HG03025 (cell line): ENCODE data around the gene NCOA1.
"Not testable (repeated sequence)": the region's sequence is repeated elsewhere in the genome, so short reads cannot be mapped to it uniquely, and the experiment has no call there.

ENCODE experiments used
- ATAC-seq: cut with Tn5 transposase; IDR thresholded peaks from one replicate; pipeline ENCODE4 v1.9.1; 2021; ENCODE audit warnings: mild to moderate bottlenecking, moderate library complexity; ENCODE audit not compliant: unreplicated experiment, low FRiP score

The NCOA1 gene

DNA sequence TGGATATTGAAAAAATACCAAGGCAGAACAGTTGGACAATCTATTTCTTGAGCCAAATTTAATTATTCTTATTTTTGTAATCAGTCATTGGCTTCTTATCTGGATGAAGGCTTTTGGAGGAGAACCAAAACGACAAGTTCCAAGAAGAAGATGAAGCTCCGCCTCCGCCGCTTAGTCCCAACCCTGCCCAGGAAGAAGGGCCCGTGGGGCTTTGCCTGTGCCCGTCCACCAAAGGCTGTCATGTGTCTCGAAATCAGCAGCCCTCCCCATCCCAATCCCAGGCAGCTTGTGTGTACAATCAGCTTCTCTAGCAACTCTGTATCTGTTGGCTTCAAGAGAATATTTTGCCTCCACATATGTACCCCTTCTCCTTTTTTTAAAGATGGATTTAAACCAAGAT, 277.5 kb downstream of the NCOA1 start:
- ATAC-seq, result no peak

DNA sequence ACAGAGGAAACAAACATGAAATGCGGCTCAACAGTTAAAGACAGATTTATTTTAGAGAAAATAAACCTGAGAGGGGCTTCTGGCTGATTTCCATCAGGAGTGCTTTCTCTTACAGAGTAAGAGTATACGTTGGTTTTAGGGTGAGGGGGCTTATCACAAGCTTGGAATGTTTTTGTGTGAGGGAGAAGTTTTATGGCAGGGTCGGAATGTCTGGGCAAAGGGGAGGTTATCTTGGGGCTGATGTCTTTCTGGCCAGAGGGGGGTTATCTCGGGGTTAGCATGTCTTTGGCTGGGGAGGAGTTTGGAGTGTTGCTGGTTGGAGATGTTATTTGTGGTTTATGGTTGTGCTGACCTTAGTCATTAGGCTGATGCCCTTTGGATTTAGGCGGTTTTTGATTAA, 280.0 kb downstream of the NCOA1 start:
- no peak for ATAC-seq

- no peak for ATAC-seq
These were observed 280.9 kb downstream of the NCOA1 start for GRCh38 chr2:24771764-24772586.

DNA sequence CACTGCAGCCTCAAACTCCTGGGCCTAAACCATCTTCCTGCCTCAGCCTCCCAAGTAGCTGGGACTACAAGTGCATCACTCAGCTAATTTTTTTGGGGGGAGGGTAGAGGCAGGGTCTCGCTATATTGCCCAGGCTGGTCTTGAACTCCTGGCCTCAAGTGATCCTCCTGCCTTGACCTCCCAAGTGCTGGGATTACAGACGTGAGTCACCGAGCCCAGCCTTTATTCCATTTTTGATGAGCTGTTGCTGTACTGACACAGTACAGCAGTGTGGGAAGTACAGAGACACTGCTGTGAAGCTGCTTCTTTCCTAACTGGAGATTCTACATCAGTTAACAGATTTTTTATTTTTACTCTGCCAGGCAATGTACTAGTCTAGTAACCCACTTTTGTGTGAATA, 283.3 kb downstream of the NCOA1 start:
- no peak for ATAC-seq

- no peak for ATAC-seq
These were observed 288.1 kb downstream of the NCOA1 start for GRCh38 chr2:24779116-24779515.

DNA sequence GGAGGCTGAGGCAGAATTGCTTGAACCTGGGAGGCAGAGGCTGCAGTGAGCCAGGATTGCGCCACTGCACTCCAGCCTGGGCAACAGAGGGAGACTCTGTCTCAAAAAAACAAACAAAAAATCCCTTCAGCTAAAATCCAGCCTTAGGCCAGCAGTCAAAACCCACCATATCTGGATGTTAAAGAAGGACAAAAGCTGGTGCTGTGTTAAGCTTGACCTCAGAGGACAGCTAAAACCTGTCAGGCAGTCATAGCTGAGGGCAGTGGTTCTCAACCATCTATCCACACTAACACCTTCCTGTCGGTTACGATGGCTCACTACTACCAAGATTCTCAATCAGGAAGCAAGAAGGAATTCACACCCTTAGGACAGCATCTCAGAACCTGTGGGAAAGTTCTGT, 292.6 kb downstream of the NCOA1 start:
- no peak for ATAC-seq

DNA sequence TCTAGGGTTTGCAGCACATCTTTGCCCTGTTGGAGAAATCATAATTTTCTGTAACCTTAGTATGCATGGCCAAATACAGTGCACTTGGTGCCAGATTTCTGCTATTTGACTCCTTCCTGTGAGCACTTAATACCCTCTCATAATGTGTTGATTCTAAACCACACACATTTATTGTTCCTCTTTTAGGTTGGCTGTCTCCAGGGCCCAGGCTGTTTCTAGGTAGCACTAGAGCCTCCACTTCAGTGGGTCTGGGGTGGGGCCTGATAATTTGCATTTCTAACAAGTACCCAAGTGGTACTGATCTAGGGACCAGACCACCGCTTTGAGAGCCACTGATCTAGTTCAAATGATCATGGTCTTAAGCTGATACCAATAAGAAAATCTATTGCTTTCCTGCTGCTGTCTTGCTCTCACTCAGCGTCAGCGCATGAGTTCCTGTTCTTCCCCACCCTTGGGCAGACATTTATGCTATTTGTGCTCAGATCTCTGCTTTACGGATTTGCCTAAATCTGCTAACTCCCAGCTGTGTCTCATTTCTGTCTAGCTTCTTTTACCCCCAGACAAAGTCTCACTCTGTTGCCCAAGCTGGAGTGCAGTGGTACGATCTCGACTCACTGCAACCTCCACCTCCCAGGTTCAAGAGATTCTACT, 294.7 kb downstream of the NCOA1 start:
- no peak for ATAC-seq

- no peak for ATAC-seq
These were observed 296.5 kb downstream of the NCOA1 start for GRCh38 chr2:24787532-24787931.

- ATAC-seq, result no peak
These were observed 297.8 kb downstream of the NCOA1 start for GRCh38 chr2:24788816-24789215.

- no peak for ATAC-seq
These were observed 300.4 kb downstream of the NCOA1 start for GRCh38 chr2:24791452-24791851.

DNA sequence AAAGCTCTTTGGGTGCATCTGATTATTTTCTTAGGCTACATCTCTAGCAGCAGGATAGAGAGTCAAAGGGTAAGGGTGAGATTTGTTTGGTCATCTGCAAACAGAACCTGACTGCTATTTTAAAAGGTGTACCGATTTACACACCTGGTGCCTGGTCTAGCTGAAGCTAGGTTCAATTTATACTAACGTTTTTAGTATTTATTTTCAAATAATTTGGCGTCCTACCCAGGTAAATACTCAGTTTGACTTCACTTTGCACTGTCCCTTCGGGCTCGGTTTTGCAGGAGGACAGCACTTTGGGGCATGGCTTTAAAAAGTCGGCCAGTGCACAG, 301.5 kb downstream of the NCOA1 start:
- ATAC-seq, result peak; percentile 0

DNA sequence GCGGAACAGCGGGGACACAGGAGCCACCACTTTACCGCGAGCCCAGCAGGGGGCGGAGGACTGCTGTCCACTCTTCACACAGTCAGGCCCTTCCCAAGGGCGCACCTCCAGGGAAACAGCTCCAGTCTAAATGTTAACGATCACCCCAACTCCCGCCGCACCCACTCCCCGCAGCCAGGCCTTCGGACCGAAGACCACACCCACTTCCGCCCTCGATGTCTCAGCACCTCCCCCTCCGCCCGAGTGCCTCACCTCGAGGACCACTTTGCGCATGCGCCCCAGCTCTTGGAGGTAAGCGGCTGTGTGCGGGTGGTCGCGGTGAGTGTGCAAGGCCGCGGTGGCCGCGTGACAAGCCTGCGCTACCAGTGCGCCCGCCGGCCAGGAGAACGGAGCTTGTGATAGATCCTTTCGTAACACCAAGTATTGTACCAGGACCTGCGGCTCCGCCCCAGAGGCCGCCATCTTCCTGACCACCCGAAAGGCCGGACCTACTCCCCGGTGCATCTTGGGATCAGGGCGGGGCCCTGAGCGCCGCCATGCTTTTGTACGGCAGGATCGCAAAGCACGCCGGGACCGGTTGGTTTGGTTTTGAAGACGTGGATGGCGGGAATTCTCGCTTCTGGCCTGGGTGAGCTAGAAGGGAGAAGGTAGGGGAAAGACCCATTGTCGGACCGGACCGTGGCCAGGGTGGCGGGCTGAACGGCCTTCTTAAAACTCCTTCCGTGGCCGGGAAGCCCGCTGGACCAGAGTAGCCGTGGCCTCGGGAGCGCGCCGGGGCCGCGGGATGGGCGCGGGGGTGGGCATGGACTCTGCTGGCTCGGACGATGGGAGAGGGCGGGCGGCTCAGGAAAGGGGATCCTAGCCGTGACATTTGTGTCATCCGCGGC, 302.1 kb downstream of the NCOA1 start, which contains the start of the genes CENPO and PTRHD1:
Gene CENPO (plus strand): TSS at position 552 of the 887 bp plus-strand sequence. CDS start 495 bp downstream, outside the sequence.
Gene PTRHD1 (minus strand): TSS at position 518 of the 887 bp plus-strand sequence. CDS start 14 bp downstream, at position 504.
- ATAC-seq, result peak; percentile 87

- ATAC-seq, result no peak
These were observed 302.8 kb downstream of the NCOA1 start for GRCh38 chr2:24793761-24794435.

GRCh38 chr2:24797644-24798043, 306.6 kb downstream of the NCOA1 start:
- ATAC-seq, result no peak

DNA sequence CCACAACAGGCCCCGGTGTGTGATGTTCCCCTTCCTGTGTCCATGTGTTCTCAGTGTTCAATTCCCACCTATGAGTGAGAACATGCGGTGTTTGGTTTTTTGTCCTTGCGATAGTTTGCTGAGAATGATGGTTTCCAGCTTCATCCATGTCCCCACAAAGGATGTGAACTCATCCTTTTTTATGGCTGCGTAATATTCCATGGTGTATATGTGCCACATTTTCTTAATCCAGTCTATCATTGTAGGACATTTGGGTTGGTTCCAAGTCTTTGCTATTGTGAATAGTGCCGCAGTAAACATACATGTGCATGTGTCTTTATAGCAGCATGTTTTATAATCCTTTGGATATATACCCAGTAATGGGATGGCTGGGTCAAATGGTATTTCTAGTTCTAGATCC, 309.4 kb downstream of the NCOA1 start:
- not testable (repeated sequence) for ATAC-seq

- not testable (repeated sequence) for ATAC-seq
These were observed 315.0 kb downstream of the NCOA1 start for GRCh38 chr2:24805811-24806660.

DNA sequence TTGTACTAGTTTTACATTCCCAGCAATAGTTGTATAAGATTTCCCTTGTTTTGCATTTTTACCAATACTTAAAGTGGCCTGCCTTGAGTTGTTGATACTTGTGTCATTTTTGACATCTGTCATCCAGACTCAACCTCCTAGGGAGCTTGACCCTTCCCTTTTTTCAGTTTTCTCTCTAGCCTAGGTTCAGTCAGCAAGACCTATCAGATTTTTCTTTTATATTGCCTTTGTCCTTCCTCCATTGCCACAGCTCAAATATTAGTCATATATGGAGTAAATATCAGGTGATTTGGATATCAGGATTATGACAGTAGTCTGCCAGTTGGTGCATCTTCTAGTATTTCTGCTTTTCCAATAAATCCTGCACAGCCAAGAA, 315.6 kb downstream of the NCOA1 start:
- no peak for ATAC-seq

DNA sequence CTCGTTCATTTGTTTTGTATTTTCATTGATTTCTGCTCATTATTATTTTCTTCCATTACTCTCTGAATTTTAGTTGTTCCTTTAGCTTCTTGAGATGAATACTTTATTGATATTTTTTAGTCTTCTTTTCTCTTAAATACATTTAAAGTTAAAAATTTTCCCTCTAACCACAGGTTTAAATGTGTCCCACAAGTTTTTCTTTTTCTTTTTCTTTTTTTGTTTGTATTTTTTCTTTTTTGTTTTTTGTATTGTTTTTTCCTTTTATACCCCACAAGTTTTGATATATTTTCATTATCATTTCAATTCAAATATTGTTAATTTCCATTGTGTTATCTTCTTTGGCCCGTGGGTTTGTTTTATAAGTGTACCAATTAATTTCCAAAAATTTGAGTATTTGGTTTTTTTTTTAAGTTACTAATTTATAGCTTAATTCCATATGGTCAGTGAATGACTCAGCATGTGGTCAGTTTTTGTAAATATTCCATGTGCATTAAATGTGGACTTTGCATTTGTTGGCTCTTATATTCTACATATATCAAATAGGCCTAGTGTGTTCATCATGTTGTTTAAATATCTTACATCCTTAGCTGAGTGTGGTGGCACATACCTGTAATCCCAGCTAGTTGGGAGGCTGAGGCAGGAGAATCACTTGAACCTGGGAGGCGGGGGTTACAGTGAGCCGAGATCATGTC, 318.4 kb downstream of the NCOA1 start:
- ATAC-seq, result no peak

DNA sequence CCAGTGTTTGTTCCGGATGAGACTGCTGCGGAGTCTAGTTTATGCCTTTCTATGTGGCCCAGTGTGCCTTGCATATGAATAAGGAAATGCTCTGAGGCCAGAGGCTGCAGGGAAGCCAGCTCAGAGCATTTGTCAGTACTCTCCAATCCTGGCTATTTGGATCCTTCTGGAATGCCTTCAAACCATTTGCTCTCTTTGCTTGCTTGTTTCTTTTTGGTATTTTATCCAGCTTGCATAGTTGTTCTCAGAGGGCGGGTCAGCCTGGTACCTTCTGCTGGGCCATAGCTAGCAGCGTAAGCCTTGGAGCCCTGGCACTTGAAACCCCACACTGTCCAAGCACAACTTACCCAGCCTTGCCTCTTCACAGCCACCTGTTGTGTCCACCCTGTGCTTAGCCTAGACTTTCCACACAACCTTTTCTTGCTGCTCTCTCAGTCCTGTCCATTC, 322.7 kb downstream of the NCOA1 start:
- ATAC-seq, result no peak
